Activated CD8-positive, alpha-beta T cell treated with anti-CD3 and anti-CD28 coated beads for 36 hours (primary cell): ENCODE measurements around the gene GREM1. TPM values are rescaled to one million over a fixed set of nuclear protein-coding genes. Genes with fewer than 3 reads are reported as not detected.

ENCODE experiments used
- ATAC-seq: fragments of 200-7000 bp; cut with Tn5 transposase; one replicate; pipeline ENCODE4 v1.10.0; 2021; ENCODE audit warnings: mild to moderate bottlenecking, moderate library complexity
- CTCF ChIA-PET: fragments of 350-600 bp; sonication (Branson Sonifier 250); formaldehyde crosslinking; loops from one replicate; lab custom pipeline; 2021; ENCODE audit warnings: antibody characterized with exemption; lab: Charles Lee
- POLR2A ChIA-PET: fragments of 350-600 bp; sonication (Branson Sonifier 250); formaldehyde crosslinking; loops from one replicate; lab custom pipeline; 2021; ENCODE audit warnings: antibody characterized with exemption; lab: Charles Lee
- DNase-seq: peaks from one replicate; pipeline ENCODE4 v3.0.0-alpha.2; 2020
- H3K27ac Mint-ChIP-seq: one replicate; pipeline ENCODE4 v1.8.0; 2021; ENCODE audit warnings: mild to moderate bottlenecking, mixed read lengths
- H3K27me3 Mint-ChIP-seq: one replicate; pipeline ENCODE4 v1.8.0; 2021; ENCODE audit warnings: mixed read lengths
- H3K36me3 Mint-ChIP-seq: one replicate; pipeline ENCODE4 v1.8.0; 2021; ENCODE audit warnings: low read depth, mixed read lengths
- H3K4me1 Mint-ChIP-seq: one replicate; pipeline ENCODE4 v1.8.0; 2021; ENCODE audit warnings: low read depth, mixed read lengths
- H3K4me3 Mint-ChIP-seq: one replicate; pipeline ENCODE4 v1.8.0; 2021; ENCODE audit warnings: mild to moderate bottlenecking, moderate library complexity, mixed read lengths
- H3K9me3 Mint-ChIP-seq: one replicate; pipeline ENCODE4 v1.8.0; 2021; ENCODE audit warnings: mixed read lengths
- CTCF ChIP-seq: fragments of 200-600 bp; IDR thresholded peaks from one replicate; pipeline ENCODE4 v1.8.0; 2022; ENCODE audit warnings: antibody characterized with exemption, mild to moderate bottlenecking
- intact Hi-C: fragments of 100-400 bp; cut with micrococcal nuclease; formaldehyde crosslinking; loops from one replicate; pipeline ENCODE4 v1.10.0; 2022
- total RNA-seq, 2 experiments: library from RNA; stranded (reverse); gene quantifications; one replicate each; pipeline ENCODE4 v1.2.3, GENCODE V29; 2021

GREM1 gene
- total RNA-seq, 2 experiments from 2014 or later: not detected

GRCh38 chr15:32787949-32788348 lies 70.1 kb downstream of the GREM1 start:
- DNase-seq (no peak), ATAC-seq (no peak)
- Mint-ChIP-seq H3K9me3 (no peaks in the 10 kb centered on the region), H3K27ac (no peak overlapping the region), H3K4me1 (no peaks in the 10 kb centered on the region), H3K27me3 (peaks cover 7% of the 10 kb centered on the region), H3K36me3 (no peaks in the 10 kb centered on the region), H3K4me3 (no peak overlapping the region)
- intact Hi-C loops: no loop called here
- CTCF ChIA-PET: interaction anchor here (0.7 to 1.2 kb wide), 2 partner anchors 35 to 125 kb away, joined by 3 read pairs; no protein-coding TSS in a partner anchor
- POLR2A ChIA-PET: no interaction called here
- TF ChIP-seq CTCF: no peak

DNA sequence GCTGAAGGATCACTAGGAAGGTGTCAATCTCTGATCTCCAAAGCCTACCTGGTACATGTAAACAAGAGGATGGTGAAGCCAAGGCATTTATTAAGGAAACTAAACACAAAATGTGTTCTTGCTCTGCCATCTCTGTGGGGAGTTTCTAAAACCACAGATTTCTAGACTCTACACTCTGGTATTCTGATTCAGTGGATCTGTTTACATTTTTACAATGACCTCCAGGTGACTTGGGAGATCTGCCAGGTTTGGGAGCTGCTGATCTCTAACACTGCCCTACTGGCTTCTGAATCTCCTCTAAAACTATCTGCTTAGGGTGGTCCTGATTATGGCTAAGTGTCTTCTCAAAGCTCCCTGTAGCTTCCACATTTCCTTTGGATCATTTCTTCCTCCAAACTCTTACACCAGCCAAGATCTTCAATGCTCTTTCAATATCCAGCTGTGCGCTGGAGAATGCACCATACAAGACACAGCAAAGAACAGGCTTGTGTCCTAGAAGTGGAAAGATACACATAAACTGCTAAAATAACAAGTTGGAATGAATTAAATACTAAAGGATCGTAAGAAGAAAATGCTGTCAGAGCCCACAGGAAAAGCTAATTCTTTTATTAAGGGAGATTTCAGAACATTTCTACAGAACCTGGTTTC lies 72.7 kb downstream of the GREM1 start:
- Mint-ChIP-seq H3K4me3 (no peak overlapping the region), H3K27me3 (peaks cover 3% of the 10 kb centered on the region), H3K4me1 (no peaks in the 10 kb centered on the region), H3K9me3 (no peaks in the 10 kb centered on the region), H3K27ac (no peak overlapping the region), H3K36me3 (no peaks in the 10 kb centered on the region)
- no peak for TF ChIP-seq CTCF
- no peak for DNase-seq
- intact Hi-C loops: no loop called here
- no peak for ATAC-seq
- POLR2A ChIA-PET: no interaction called here
- CTCF ChIA-PET: no interaction called here

DNA sequence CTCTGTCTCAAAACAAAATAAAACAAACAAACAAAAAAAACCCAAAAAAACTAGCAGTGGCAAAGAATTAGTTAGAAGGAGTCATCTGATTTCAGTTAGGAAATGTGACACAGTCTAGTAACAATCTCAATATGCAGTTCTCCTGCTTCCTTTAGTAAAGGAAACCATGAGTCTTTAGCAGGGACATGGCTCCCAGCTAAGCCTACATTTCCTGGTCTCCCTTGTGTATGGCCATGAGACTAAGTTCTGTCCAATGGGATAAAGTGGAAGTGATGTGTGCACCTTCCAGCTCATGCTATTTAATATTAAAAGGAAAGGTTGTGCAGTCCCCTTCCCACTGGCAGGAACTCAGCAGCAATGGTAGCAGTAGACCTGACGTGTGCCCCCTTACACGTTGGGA lies 74.6 kb downstream of the GREM1 start:
- POLR2A ChIA-PET: no interaction called here
- DNase-seq (no peak), ATAC-seq (no peak)
- no peak overlapping the region for H3K27ac Mint-ChIP-seq
- peaks cover 3% of the 10 kb centered on the region for H3K27me3 Mint-ChIP-seq
- intact Hi-C loops: no loop called here
- no peak overlapping the region for H3K4me3 Mint-ChIP-seq
- no peak for TF ChIP-seq CTCF
- H3K36me3 Mint-ChIP-seq: no peaks in the 10 kb centered on the region
- CTCF ChIA-PET: no interaction called here
- H3K4me1 Mint-ChIP-seq: no peaks in the 10 kb centered on the region
- no peaks in the 10 kb centered on the region for H3K9me3 Mint-ChIP-seq

Other genes with a start within 250 kb of the GREM1 start
- gene GOLGA8N, start 124.5 kb upstream of the GREM1 start, total RNA-seq: 1 to 10 TPM; 4.9 to 7.4 TPM
- 10 to 100 TPM; 92.3 to 96.7 TPM for gene ARHGAP11A, start 102.5 kb upstream of the GREM1 start, total RNA-seq
- 1 to 10 TPM; 1.2 to 1.6 TPM for gene SCG5, start 76.3 kb upstream of the GREM1 start, total RNA-seq